GM20431 (cell line): ENCODE measurements around the gene C17orf113.

Experiments
- in situ Hi-C: fragments of 300-500 bp; cut with MseI, MboI; formaldehyde crosslinking; loops from one replicate; pipeline ENCODE4 v1.15.0; 2020; ENCODE audit warnings: low sequenced_read_pairs; ENCODE audit not compliant: unreplicated experiment

Gene C17orf113

DNA sequence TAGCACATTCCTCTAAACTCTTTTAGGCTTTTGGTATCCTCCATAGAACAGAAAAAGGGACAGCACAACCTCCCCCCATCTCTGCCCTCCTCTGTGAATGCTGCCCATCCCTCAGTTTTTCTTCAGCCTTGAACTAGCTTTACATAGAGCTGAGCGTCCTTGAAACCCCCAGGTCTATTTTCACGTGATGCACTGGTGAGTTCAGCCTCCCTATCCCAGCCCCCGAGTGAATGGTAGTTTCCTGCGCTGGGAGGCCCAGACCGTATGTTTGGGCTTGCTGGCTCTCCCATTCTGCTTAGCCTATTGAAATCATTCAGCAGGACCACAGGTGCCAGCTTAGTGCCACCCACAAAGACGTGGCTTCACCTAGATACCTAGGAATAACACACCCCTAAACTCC, 25.4 kb upstream of the C17orf113 start:
- in situ Hi-C loops: no loop called here

DNA sequence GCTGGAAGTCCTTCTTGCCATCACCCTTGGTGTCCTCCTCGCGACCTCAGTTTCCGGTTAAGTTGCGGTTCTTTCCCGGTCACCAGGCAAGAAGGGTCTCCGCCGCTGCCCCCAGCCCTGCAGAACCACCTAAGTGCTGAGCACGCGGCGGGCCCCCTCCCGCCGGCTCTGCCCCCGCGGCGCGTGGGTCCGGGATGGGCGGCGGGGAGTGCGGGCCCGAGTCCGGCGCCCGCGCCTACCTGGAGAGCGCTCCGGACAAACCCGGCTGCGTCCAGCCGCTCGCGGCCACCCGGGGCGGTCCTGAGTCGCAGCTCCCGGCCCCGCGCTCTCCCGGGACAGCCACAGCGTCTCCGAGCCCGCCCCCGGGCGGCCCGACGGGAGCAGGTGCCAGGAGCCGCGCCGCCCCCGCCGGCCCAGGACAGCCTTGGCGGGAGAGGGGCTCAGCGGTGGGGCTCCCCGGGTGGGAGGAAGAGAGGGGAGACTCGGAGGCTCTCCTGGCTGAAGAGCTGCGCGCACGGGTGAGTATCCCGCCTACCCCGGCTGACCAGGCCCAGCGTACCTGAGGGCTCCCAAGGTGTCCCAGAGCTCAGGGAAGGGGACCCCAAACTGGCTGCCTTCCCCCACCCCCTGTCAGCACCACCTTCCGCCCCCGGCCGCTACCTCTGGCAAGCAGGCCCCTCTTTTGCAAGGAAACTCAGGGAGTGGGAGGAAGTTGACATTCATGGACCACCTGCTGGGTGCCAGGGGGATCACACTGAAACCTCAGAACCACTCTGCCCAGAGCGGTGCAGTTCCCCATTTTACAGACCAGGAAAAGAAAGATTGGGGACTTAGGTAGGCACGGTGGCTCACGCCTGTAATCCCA, 22.2 kb upstream of the C17orf113 start:
- in situ Hi-C loops: no loop called here

DNA sequence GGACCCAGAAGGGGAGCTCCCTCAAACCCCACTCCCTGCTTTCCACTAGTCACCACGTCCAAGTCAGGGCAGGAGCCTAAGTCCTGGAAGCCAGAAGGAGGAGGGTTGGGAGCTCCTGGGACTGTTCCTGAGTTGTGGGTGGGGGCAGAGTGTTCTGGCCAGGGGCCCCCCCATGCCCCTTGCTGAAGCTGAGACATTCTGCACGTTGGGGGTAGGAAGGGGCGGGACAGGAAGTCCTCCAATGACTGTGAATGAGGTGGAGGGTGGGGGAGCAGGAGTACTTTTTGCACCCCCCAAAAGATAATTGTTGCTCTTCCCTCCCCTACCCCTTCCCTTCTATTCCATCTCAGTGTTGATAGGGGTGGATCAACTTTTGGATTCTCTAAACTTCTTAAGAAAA, 21.4 kb upstream of the C17orf113 start:
- in situ Hi-C loops: no loop called here

DNA sequence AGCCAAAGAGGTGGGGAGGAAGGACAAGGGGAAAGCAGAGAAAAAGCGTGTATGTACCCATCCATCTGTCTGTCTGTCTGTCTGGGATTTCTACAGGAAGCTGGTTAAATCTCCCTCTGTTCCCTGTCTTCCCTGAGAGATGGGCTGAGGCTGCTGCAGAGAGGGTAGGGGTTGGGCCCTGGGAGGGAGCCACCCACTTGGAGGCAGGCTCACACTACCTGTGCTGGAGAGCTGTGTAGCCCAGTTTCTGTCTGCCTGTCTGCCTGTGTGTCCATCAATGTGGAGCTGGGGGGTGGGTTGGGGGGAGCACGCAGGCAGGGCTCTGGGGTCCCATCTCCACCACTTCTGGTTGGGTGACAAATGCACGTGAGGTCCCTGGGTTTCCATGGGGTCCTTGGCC, 18.6 kb upstream of the C17orf113 start:
- in situ Hi-C loops: no loop called here

DNA sequence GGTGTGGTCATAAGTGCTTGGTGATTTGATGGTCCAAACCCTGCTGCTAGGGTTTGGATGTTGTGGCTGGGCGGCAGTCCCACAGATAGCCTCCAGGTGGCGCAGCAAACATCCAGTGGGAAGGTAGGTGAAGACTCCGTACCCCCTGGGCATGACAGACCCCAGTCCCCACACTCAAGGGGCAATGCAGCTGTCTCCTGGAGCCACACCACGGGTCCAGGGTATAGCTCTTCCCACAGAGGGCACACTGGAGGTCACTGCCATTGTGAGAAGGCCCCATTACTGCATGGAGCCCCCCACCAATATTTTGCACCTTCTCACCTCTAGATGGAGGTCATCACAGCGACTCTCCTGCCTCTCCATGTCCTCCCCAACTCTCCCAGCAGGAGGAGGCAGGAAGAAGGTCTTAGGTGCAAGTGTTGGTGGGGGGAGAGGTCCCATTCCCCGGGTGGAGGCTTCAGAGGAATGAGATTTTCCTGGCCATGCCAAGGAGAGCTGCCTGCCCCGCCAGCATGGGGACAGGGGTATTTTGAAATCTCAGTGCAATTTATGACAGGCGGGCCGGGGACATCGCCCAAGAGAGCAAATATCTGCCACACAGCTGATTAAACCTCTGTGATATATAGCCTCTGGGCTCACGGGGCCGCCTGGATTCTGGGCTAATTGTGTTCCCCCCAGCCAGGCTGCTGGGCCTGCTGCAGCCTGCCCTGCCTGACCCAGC, 17.1 kb upstream of the C17orf113 start:
- in situ Hi-C loops: no loop called here

DNA sequence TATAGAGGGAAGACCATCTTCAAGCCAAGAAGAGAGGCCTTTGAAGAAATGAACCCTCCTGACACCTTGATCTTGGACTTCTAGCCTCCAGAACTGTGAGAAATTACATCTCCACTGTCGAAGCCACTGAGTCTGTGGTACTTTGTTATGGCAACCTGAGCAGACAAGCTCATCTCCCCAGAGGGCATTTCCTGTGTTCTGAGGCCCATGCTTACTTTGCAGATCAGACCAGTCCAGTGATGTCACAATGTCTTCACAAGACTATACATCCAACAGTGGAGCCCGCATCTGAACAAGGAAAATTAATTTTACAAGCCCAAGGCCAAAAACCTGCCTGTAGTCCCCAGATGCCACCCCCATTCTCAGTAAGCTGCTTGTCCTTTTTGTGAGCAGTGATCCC, 14.8 kb upstream of the C17orf113 start:
- in situ Hi-C loops: no loop called here

DNA sequence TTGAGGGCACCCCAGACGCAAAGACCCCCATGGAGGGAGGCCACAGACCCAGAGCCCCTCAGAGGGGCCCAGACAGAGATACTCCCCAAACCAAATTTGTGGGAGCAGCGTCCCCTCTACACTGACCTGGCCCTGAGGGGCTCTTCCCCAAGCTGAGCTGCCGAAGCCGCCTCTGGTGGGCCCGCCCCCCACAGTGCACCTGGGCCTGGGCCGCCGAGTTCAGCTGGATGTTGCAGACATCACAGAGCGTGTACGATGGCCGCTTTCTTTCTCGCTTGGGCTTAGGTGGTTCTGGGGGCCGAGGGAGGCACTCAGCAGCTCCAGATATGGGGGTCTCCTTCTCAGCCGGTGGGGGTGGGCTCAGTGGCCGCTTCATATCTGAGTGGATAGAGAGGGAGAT, 12.3 kb upstream of the C17orf113 start:
- in situ Hi-C loops: no loop called here

DNA sequence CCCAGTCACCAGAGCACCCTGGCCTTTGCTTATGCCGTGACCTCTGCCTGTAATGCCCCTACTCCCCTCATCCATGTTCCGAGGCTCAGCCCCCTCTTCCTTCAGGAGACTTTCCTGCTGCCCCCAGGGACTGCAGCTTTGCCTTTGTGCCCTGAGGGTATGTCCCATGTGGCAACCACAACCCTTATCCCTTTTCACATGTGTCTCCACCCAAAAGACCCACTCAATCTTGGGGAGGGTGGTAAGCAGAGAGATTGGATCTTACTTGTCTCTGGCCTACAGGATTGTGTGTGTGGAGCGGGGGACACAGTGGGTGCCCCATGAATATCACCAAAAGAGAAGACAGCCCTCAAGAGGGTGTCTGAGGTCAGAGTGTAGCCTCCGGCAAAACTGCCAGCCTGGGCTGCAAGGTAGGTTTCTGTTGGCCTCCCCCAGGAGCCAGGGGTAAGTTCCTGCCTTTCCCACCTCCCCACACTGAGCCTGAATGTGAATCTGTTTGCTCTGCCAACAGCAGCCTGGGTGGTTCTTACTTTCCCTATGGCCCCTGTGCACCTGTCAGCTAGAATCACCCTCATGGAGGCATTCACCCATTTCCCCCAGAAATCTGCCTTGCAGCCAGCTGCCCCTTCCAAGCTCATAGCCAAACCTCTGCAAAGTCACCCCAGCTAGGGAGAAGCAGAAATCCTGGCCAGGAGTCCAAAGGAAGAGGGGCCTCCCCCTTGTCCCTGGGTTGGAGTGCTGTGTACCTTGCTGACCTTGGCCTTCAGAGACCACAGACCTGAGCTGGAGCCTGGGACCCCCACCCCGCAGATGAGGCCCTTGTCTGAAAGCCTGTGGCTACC, 11.5 kb upstream of the C17orf113 start:
- in situ Hi-C loops: no loop called here

DNA sequence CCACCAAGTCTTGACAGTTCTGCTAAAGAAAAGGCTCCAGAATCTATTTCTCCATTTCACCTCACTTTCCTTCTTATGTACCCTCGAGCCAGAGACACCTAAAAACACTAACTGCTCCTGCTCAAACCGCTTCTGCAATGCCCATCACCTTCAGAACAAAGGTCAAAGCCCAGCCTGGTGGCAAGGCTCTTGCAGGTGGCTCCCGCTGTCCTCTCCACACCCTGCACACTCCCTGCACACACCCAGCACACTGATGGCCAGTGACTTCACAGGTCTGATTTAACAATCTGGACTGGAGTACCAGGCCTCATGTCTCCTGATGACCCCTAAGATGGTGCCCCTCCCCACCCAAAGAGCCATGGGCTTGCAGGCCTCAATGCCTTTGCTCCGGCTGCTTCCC, 9.8 kb upstream of the C17orf113 start:
- in situ Hi-C loops: no loop called here

DNA sequence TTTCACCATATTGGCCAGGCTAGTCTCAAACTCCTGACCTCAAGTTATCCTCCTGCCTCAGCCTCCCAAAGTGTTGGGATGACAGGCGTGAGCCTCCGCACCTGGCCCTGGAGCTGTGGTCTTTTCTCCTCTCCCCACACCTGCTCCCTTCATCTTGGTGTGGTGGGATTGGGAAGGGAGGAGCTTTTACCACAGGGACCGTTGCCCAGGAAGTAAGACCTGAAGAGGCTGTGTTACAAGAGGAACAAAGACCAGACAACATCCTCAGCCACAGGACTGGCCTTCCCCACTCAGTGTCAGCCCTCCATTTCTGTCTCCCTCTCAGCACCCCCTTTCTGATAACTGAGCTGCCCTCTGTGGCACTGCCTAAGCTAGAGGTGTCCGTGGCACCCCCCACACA, 9.4 kb upstream of the C17orf113 start:
- in situ Hi-C loops: no loop called here

DNA sequence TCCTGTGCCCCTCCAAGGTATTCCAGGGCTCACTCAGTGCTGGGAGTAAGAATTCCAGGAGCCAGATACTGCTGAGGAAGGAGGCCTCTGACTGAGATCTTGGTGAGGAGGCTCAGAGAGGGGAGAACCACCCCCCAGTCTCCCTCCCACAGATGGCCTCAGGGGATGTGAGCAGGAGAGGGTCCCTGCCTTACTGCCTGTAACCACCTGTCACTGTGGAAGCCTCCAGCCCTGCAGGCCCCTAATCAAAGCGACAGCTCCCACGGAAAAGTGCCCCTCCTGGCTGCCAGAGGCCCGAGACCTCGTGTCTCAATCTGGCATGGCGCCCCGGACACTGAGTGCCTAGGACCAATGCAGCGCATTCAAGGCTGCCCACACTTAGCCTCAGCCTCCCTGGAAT, 7.7 kb upstream of the C17orf113 start:
- in situ Hi-C loops: no loop called here

DNA sequence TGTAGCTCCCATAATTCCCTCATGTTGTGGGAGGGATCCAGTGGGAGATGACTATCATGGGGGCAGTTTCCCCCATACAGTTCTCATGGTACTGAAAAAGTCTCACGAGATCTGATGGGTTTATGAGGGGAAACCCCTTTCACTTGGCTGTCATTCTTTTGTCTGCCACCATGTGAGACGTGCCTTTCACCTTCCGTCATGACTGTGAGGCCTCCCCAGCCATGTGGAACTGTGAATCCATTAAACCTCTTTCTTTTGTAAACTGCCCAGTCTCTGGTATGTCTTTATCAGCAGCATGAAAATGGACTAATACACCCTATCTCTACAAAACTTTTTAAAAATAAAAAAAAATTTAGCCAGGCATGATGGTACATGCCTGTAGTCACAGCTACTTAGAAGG, 6.2 kb upstream of the C17orf113 start:
- in situ Hi-C loops: no loop called here

DNA sequence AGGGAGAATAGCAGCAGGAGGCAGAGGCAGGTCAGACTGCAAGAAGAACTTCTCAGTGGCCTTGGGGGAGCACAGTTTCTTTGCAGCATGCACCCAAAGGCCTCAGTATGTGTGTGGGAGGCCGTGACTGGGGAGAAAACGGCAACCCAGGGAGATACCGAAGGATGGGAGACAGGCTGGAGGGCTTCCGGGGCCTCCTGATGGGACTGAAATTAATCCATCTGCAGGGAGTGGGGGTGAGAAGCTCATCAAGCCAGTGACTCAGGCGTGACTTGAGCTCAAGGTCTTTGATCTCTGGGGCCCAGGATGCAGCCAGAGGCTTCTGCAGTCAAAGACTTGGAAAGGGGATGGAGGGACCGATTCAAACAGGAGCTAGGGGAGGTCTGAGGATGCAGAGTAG, 5.1 kb upstream of the C17orf113 start:
- in situ Hi-C loops: no loop called here

DNA sequence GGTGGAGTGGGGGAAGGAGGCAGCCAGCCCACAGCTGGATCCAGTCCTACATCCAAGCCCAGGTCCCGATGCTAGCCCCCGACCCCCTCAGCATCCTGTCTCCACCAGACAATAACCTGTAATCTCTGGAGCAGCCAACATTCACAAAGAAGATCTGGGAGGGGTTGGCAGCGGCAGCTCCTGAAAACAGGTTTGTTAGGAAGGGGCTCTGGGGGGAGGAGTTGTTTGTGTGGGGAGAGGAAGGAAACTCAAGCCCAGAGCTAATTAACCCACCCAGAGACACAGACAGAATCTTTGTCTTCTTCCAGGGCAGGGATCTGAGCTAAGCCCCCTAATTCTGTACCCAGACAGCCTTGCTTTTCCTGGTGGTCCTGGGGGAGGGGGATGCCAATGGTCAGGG, 4.6 kb upstream of the C17orf113 start:
- in situ Hi-C loops: no loop called here

DNA sequence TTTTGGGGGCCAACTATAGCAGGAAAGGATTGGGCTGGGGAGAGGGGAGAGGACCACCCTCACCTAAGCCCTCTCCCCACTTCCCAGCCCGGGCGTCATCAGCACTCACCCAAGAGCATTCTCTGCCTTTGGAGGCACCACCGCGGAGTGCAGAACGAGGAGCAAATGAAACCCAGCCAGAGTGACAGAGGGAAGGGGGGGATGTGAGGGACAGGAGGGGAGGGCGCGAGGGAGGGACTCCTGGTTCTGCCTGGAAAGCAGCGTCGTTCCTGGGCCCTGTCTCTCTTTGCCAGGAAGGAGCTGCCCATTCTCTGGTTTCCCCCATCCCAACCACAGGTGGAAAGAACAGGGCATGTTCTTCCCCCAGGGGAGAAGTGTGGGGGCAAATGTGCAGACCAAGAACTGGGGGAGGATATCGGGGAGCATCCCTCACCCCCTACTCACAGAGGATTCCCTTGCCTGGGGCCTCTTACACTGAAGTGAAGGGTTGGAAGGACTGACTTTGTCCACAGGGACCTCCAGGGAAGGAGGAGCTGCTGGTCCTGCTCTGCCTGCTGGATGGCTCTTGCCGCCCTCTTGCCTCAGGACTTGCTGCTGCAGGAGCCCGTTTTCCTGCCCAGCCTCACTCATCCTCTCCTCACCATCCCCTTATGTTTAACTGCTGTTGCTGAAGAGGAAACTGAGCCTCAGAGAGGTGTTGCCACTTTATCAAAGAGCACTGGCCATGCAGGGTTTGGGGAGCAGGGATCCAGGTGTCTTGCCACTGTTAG, 3.5 kb upstream of the C17orf113 start:
- in situ Hi-C loops: no loop called here

DNA sequence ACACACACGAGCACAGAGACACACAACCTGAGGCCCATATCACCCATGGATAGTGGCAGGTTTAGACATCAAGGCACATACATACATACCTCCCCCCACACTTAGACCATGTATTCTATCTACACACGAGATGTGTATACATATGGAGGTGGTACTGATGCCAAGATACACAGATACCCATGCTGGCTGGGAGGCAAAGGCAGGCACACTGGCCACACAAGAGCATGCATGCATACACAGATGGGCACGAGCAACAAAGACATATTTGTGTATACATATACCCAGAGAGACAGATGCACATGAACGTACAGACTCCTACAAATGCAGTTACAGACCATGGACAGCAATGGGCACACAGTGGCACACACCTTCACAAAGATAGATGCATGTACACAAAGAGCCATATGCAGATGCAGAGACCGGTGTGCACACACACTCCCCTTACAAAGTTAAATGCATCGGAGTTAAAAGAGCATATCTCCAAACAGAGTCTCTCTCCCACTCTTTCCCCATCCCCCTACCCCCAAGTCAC, 2.0 kb upstream of the C17orf113 start:
- in situ Hi-C loops: no loop called here

DNA sequence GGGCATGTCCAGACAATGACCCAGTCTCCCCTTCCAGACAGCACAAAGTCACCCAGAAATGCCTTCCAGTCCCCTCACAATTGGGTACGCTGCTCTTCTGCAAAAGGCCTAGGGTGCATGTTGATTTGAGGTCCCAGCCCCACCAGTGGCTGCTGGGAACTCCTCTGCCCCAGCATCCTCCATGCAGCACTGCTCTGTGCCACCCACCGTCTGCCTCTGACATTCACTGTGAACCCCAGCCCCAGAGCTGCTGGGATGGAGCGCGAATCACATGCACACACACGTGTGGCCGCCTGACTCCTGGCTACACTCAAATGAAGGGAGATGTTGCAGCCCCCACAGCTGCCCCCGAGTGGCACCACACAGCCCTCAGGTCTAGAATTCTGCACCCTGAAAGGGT, 1.2 kb upstream of the C17orf113 start:
- in situ Hi-C loops: no loop called here

DNA sequence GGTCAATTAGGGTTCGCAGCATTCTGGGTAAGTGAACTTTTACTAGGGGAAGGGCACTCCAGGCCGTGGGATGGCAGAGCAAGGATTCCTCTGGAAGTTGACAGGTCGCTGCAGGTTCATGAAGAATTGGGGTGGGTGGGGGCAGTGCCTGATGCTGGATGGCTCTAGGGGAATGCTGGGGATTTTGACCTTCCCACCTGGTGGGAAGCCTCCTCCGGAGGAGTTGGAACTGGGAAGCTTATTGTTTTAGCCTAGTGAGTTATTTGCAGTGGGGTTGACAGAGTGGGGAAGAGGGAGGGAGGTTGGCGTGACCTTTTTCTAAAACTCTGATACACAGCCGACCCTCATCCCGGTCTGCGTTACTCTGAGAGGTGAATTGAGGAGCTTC, 606 bp upstream of the C17orf113 start:
- in situ Hi-C loops: no loop called here

DNA sequence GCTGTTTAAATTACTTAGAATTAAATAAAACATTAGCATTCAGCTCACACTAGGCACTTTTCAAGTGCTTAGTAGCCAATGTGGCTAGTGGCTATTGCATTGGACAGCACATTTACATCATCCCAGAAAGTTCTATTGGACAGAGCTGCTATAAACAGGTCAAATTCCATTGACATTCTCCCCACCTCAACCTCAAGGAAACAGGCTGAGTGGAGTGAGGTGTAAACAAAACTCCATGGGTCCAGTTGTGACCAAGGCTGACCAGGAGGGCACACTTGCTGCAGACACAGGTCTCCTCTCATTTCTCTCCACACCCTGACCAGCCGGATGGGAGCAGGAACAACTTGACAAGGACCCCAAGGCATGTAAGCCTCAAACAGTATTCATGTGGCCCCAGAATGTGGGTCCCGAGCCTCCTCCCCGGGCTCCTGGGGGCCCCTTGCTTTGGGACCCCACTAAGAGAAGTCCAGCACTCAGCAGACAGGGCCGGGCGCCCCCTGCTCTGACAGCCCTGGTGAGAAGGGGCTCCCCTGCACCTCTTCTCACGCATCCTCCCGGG, 488 bp downstream of the C17orf113 start:
- in situ Hi-C loops: no loop called here

DNA sequence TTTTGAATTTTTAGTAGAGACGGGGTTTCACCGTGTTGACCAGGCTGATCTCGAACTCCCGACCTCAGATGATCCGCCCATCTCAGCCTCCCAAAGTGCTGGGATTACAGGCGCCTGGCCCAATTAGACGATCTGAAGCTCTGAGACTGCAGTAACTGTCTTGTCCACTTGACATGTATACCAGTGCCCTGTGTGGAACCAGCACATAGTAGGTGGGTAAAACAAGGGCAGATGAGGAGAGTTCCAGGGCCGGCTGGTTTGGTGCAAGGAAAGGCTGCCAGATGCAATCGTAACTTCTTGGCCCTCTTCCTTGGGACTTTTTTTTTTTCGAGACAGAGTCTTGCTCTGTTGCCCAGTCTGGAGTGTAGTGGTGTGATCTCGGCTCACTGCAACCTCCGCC, 3.1 kb downstream of the C17orf113 start:
- in situ Hi-C loops: no loop called here
